Ectodermal cell (in vitro differentiated cells): ENCODE measurements around the gene SCAMP2.

Source experiments
- H3K27ac ChIP-seq: 2 replicates; pipeline ENCODE4 v1.7.0; 2013; ENCODE audit warnings: mild to moderate bottlenecking, low read depth, low read length; ENCODE audit not compliant: insufficient read depth, poor library complexity, severe bottlenecking
- H3K27me3 ChIP-seq: 2 replicates; pipeline ENCODE4 v1.7.0; 2013; ENCODE audit warnings: mild to moderate bottlenecking, low read length; ENCODE audit not compliant: insufficient read depth, control insufficient read depth, poor library complexity, severe bottlenecking
- H3K36me3 ChIP-seq: one replicate; pipeline ENCODE4 v1.7.0; 2013; ENCODE audit warnings: low read length; ENCODE audit not compliant: control insufficient read depth, insufficient read depth
- H3K4me1 ChIP-seq: one replicate; pipeline ENCODE4 v1.7.0; 2013; ENCODE audit warnings: low read length; ENCODE audit not compliant: control insufficient read depth, insufficient read depth
- H3K4me3 ChIP-seq: 2 replicates; pipeline ENCODE4 v1.7.0; 2013; ENCODE audit warnings: low read depth, low read length, control low read depth; ENCODE audit not compliant: insufficient read depth
- H3K9me3 ChIP-seq: 2 replicates; pipeline ENCODE4 v1.7.0; 2013; ENCODE audit warnings: mild to moderate bottlenecking, low read length, moderate library complexity; ENCODE audit not compliant: control insufficient read depth
- WGBS, 2 experiments: methylation state at CpG; one replicate each; pipeline ENCODE4 v1.1.7; 2013; ENCODE audit warnings: missing lambda C conversion rate in 2 of 2; 5-methylcytosine and 5-hydroxymethylcytosine counted together

Gene SCAMP2

GRCh38 chr15:74799255-74799855 lies 73.8 kb downstream of the SCAMP2 start:
- H3K27me3 ChIP-seq: no peaks in the 10 kb centered on the region
- no peaks in the 10 kb centered on the region for H3K4me1 ChIP-seq
- WGBS, 2 experiments: 93% methylated on average over 16 of the region's 16 CpGs
- peaks cover 21% of the 10 kb centered on the region for H3K36me3 ChIP-seq
- no peaks in the 10 kb centered on the region for H3K9me3 ChIP-seq
- no peak overlapping the region for H3K27ac ChIP-seq
- H3K4me3 ChIP-seq: no peak overlapping the region

GRCh38 chr15:74798388-74799254 lies 74.5 kb downstream of the SCAMP2 start:
- H3K4me1 ChIP-seq: peaks cover under 1% of the 10 kb centered on the region
- WGBS, 2 experiments: 92 to 93% methylated on average over 25 of the region's 25 CpGs
- H3K9me3 ChIP-seq: no peaks in the 10 kb centered on the region
- no peaks in the 10 kb centered on the region for H3K27me3 ChIP-seq
- no peak overlapping the region for H3K4me3 ChIP-seq
- H3K27ac ChIP-seq: no peak overlapping the region
- H3K36me3 ChIP-seq: peaks cover 21% of the 10 kb centered on the region

- H3K4me1 ChIP-seq: peaks cover 14% of the 10 kb centered on the region
- H3K27me3 ChIP-seq: no peaks in the 10 kb centered on the region
- H3K4me3 ChIP-seq: no peak overlapping the region
- 95% methylated on average over 14 of the region's 14 CpGs for WGBS, 2 experiments
- H3K27ac ChIP-seq: no peak overlapping the region
- H3K36me3 ChIP-seq: peaks cover 6% of the 10 kb centered on the region
- H3K9me3 ChIP-seq: no peaks in the 10 kb centered on the region
These were observed 77.1 kb downstream of the SCAMP2 start for GRCh38 chr15:74795966-74796625.

GRCh38 chr15:74794970-74795349 lies 78.2 kb downstream of the SCAMP2 start:
- H3K27ac ChIP-seq: no peak overlapping the region
- no peaks in the 10 kb centered on the region for H3K9me3 ChIP-seq
- 87 to 89% methylated on average over 9 of the region's 9 CpGs for WGBS, 2 experiments
- peaks cover 20% of the 10 kb centered on the region for H3K4me1 ChIP-seq
- no peak overlapping the region for H3K4me3 ChIP-seq
- H3K36me3 ChIP-seq: no peaks in the 10 kb centered on the region
- no peaks in the 10 kb centered on the region for H3K27me3 ChIP-seq

- Histone ChIP-seq H3K9me3 (no peaks in the 10 kb centered on the region), H3K4me1 (peaks cover 24% of the 10 kb centered on the region), H3K27me3 (no peaks in the 10 kb centered on the region), H3K27ac (no peak overlapping the region), H3K36me3 (no peaks in the 10 kb centered on the region), H3K4me3 (no peak overlapping the region)
- WGBS, 2 experiments: 93 to 95% methylated on average over 6 to 7 of the region's 9 CpGs
These were observed 78.8 kb downstream of the SCAMP2 start for GRCh38 chr15:74794248-74794969.
